Stimulated activated CD4-positive, alpha-beta T cell treated with anti-CD3 and anti-CD28 coated beads, TNF-alpha, amount 100 ng/mL, for 24 hours (primary cell): ENCODE data around the gene NEUROD4.

Source experiments
- DNase-seq, 3 experiments: peaks; one replicate each; pipeline ENCODE4 v3.0.0-alpha.2; 2020; ENCODE audit warnings: low read depth in 3 of 3

NEUROD4 gene

GRCh38 chr12:55058776-55059175 is 39.0 kb downstream of the NEUROD4 start:
- DNase-seq, result no peak

- peak in 2 of 3 experiments; percentile 16 to 45 for DNase-seq
Observed at GRCh38 chr12:55060470-55060869, 40.7 kb downstream of the NEUROD4 start.

DNA sequence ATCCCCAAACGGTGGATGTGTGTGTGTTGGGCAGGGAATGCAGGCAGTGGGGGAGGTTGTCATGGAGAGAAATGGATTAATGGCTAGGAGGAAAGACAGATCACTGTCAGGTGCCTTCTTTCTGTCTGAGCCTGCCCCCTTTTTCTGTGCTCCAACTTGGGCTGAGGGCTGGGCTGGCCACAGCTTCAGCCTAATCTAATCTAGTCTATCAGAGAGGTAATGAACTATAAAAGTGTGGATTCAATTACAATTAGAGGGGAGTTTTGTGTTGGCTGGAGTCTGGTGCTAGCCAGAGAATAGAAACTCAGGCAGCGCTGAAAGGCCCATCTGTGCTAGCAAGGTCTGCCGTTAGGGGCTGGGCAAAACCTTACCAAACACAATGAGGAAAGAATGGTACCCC is 41.2 kb downstream of the NEUROD4 start:
- no peak for DNase-seq

DNA sequence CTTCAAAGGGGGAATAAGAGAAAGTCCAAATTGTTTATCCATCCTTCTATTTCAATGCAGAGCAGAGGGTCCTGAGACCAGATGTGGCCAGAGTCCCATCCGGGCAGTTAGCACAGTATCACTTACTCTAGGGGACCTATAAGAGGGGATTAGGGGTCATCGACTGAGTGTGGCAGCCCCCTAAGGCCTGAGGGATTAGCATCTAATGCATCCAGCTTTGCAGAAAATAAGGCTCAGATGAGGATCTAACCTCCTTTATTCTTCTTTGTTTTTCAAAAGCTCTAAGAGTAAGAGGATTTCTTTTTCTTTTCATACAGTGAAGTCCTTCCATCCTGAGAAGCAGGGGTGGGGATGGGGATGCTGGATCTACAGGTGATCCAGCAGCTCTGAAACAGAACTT is 43.5 kb downstream of the NEUROD4 start:
- DNase-seq, result no peak

GRCh38 chr12:55065535-55065934 is 45.8 kb downstream of the NEUROD4 start:
- DNase-seq, result no peak

- DNase-seq, result no peak
Observed at GRCh38 chr12:55067701-55068100, 47.9 kb downstream of the NEUROD4 start.

- no peak for DNase-seq
Observed at GRCh38 chr12:55068416-55069010, 48.7 kb downstream of the NEUROD4 start.

DNA sequence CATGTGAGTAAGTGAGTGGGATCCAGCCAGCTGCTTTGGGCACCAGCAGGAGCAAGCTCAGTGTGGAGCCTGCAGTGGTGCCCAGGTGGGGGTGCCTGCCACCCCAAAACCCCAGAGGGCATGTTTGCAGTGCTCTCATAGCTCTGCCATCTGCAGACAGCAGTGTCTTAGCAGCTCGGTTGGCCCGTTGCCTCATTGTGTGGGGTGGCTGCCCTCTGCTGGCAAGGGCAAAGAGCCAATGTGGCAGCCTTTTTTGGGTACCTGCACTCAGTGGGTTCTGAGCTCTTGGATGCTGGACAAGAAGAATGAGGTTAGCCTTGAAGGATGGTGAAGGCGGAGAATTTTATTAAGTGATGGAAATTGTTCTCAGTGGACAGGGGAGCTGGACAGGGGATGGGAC is 52.3 kb downstream of the NEUROD4 start:
- peak; percentile 54 to 77 (median 66) for DNase-seq

GRCh38 chr12:55073043-55074022 is 53.6 kb downstream of the NEUROD4 start:
- DNase-seq, result peak; percentile 51 to 77 (median 71)

DNA sequence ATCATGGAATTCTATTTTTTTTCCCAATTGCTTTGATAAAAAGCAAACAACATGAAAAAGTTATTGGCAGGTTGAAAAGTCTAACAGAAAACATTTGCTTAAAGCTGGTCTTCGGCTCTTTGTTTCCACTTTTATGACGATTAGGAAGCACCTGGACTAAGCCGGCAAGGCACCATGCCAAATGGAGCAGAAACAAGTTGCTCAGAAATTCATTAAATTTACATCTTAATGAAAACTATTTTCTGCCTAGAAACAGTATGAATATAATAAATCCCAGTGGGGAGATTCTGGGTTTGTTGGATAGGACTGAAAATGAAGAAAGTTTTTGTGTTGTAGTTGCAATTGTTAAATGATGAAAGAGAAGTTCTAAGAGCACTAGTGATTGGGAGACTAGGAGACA is 55.0 kb downstream of the NEUROD4 start:
- no peak for DNase-seq
